Stimulated activated CD4-positive, alpha-beta T cell treated with anti-CD3 and anti-CD28 coated beads, Interleukin-12 subunit alpha, Interleukin-12 subunit beta, amount 100 ng/mL, for 24 hours (primary cell): ENCODE measurements around the gene ERC2.

Experiments
- DNase-seq, 2 experiments: peaks; one replicate each; pipeline ENCODE4 v3.0.0-alpha.2; 2020; ENCODE audit warnings: low read depth in 2 of 2

Gene ERC2

DNA sequence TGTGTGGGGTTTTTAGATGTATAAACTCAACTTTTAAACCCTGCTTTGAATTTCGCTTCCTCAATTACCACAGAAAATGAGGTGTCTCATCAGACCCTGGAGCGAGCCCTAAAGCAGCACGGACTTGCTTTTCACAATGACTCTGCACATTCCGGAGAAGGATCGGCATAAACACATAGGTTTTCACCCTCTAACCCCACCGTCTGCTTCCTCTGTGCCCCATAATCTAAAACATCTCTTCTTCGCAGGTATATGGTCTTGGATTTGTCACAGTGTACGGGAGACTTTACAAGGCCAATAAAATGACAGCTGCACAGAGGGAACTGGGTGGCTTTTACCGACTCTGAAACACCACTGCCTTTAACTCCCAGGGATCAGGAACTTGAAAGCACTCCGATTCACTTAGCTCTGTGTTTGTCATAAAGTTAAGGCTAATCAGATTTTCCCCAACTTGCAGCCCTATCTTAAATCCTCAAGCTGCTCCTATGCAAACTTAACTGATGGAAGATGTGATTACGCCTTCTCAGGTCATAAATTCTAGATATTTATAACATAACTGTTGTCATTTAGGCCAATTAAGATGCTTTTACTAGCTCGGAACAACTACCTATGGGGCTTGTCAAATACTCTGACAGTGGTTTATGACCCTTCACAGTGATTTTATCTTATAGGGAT lies 847.8 kb downstream of the ERC2 start:
- DNase-seq: no peak

- DNase-seq: no peak
Observed at GRCh38 chr3:55619046-55619808, 849.0 kb downstream of the ERC2 start.

- DNase-seq: no peak
Observed at GRCh38 chr3:55617385-55617784, 850.9 kb downstream of the ERC2 start.

DNA sequence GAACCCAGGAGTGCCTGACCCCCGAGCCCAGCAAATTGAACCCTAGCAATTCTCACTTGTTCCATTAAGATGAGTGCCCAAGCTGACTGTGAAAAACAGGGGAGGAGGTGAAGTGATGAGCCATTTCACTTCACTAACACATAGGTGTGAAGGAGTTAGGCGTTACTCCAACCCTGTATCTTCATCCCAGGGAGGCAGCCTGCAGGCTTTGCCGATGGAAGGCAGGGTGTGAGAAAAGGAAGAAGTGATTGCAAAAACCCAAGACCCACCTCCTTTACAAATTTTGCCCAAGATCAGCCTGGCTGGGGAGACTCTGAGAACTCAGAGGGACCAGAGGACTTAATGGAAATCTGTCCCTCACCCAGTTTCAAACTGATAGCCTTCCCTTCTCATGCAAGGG lies 851.5 kb downstream of the ERC2 start:
- DNase-seq: no peak

DNA sequence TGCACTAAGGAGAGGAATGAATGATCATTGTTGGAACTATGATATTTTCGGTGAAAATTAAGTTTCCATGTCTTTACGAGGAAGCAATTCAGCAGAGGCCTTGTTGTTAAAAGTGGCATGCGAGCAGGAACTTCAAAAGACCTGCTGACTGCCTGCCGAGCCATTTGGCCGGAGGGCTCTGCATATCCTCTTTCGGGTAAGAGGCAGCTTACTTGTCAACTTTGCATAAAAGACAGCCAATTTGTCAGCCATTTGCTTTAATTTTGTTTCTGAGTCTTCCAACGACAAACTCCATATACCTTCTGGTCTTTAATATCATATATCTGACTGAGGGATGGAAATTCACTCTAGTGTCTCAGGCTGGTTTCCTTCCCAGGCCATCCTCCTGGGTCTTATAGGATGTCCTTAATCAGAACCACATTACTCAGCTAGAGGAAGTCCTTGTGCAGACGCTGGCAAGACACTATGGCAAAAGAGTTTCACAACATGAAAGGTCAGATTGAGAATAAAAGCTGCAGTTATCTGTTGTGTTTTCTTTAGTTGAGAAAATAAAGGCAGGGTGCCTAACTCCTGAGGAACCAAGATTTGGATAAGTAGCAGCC lies 852.5 kb downstream of the ERC2 start:
- no peak for DNase-seq

DNA sequence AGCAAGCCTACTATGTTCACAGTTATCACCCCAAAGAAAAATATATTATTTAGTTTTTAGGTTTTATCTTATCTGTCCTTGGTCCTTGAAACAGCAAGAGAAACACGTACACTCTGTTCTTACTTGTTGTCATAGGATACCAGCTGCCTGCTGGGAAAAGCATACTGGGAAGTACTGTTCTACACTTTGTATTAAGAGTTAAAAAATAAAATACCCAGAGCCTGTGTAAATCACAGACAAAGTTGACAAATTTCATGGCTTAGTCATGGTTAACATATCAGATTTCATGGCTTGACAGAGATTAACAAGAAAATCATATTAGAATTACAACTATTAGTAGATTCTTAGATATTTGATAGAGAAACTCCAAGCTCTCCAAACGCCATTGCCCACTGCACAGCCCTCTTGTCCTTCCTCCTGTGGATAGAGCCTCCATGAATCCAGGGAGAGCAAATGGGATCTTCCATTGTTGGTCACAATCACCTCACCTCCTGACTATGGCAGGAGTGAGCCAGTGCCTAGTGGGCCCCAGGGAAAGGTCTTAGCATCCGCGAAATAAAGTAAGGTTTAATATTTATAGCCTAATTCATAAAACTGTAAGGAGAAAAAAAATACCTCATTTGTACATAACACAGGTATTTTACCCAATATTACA lies 853.1 kb downstream of the ERC2 start:
- DNase-seq: no peak

DNA sequence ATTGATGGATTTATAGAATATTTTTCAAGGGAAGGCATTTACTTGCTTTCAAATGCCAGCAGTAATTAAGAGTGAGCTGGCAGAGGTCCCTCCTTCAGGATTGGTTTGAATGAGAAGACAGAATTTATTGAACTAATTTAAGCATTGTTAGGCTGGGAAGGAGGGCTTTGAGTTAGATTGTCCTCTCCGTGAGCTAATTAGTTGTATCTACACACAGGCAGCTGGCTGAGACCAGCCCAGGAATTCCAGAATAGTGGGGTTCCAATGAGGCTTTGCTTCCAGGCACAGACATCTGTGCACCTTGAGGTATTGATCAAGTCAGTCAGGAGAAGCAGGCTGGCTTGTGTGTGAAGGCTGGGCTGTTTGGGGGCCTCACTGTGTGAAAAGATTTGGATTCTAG lies 857.1 kb downstream of the ERC2 start:
- DNase-seq: no peak

DNA sequence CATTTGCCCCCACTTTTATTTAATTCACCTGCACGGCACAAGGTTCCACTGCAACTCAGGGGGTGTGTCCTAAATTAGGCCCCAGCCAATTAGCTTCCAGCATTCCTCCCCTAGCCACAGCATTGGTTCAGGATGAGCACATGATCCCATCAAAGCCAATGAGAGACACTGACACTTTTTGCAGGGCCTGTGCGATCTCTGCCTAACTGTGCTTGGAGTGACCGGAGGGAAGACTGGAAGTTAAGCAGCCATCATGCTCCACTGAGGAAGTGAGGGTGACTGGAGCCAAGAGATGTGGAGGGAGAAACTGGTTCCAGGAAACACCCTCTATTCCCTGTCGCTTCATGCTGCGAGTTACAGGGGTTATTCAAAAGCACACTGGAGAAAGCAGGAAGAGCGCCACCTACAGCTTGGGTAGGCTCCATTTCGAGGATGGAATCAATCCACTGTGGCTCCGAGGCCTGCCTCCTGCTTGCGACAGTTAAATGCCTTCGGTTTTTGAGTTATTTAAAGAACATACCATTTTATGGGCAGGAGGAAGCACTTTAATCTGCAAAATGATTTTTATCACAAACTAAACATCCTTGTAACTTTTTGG lies 858.9 kb downstream of the ERC2 start:
- no peak for DNase-seq

GRCh38 chr3:55608301-55608937 lies 859.8 kb downstream of the ERC2 start:
- no peak for DNase-seq

DNA sequence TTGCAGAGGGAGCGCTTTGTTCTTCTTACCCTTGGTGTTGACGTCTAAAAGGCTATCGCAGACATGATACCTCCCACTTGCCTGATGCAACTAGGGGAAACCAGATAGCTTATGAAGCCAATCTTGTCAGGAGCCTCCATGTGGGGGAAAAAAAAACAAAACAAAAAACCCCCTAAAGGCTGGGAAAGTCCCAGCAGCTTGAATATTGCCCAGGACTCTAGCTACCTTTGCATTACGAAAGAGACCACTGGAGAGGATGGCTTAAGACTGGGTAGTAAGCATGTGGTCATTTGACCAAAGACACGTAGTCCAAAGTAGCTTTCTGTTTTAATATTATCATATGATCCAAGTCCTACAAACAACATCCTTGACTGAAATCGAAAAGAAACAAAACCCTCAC lies 860.4 kb downstream of the ERC2 start:
- no peak for DNase-seq

DNA sequence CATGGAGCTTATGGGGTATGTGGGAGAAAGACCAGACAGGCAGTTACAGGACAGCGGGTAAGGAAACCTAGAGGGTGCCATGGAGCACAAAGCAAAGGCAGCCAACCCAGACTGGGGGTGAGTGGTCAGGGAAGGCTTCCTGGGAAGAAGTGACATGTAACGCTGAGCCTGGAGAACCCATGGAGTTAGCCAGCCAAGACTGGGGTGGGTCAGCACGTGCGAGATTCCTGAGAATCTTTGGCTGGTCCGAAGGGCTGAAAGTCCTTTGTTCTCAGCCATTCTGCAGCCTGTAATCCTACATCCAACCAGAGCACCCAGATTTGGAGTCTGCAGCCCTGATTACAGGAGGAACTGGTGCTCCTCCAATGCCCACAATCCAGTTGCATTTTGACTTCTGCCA lies 861.1 kb downstream of the ERC2 start:
- DNase-seq: no peak

DNA sequence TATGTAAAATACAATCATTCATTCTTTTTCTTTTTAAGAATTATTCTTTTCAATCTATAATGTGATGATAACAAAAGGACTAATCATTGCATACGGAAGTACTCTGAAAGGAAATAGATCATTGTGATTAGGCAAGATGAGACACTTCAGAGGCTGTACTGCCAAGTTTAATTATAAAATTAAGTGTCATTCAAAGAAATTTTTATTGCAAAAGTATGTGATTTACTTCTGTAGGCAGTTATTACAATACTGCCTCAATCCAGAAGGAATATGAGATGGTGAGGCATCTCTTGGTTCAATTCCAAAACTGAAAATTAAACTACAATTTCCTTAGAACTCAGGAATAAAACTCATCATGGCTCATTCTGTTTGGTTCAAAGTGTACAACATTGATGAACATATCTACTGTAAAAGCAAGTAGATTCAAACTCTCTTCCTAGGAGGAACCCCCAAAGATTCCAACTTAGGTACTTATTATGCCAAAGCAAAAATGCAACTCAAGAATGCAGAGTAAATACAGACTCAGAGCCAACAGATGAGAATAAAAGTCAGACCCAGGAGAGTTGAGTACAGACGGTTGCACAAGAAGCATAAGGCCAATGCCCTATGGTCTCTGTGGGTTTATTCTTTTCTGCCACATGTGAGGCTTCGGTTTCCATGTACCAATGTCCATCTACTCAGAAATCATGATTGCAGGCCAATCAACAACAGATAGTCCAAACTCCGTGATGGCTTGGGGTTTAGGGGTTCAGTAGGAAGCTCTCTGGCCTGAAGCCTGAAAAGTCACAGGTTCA lies 862.6 kb downstream of the ERC2 start:
- no peak for DNase-seq

GRCh38 chr3:55604846-55605245 lies 863.4 kb downstream of the ERC2 start:
- DNase-seq: no peak

DNA sequence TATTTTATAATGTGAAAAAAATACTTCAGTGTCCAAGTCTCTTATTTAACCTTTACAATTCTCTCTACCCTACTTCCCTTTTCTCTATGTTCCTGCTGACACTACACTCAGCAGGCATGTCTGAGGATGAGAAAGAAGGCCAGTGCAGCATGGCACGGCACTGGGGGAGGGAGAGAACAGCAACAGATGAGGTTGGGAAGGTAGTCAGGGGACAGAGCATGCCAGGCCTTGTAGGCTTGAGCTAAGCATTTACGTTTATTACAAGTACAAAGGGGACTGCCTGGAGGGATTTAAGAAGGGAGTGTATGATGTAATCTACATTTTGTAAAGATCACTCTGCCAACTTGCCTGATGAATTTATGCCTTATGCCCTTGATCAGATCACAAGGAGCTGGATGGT lies 863.9 kb downstream of the ERC2 start:
- DNase-seq: no peak

DNA sequence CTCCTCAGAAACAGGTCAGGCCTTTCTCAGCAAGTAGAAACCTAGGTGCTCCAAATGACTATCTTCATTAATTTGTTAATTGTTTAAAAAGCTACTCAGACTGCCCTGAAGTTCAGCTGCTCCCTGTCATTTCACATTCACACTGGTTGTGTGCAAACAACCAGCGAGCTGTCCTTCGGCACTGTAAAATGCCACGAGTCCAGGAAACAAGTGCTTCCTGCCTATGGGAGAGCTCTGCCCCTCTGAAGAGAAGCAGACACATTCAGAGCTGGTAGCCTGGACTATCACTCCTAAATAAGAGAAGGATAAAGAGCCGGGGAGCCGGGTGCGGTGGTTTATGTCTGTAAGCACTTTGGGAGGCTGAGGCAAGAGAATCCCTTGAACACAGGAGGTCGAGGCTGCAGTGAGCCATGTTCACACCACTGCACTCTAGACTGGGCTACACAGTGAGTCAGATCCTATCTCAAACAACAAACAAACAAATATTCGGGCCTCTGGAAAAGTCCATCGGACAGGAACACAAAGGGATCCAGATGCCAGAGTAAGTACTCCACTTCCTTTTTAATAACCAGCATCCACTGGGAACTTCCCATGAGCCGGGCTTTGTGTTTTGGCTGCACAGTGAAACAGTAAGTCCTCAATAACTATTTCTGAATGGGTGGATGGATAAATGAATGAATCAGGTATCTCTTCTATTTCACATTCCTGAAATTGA lies 866.7 kb downstream of the ERC2 start:
- DNase-seq: no peak

DNA sequence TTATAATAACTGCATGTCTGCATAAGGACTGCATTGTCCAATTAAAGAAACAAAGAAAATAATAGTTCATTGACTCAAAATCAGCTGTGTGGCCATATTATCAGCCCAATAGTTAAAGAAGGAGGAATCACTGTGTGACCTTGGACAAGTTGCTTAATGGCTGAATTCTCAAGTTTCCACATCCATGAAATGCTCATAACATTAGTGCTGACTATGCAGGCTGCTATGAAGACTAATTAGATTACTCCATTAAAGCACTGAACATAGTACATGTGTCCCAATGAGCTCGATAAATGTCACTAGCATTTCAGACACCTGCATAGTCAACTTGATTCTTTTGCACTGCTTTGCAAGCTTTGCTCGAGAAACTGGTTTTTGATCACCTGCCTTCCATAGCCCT lies 870.0 kb downstream of the ERC2 start:
- DNase-seq: no peak

DNA sequence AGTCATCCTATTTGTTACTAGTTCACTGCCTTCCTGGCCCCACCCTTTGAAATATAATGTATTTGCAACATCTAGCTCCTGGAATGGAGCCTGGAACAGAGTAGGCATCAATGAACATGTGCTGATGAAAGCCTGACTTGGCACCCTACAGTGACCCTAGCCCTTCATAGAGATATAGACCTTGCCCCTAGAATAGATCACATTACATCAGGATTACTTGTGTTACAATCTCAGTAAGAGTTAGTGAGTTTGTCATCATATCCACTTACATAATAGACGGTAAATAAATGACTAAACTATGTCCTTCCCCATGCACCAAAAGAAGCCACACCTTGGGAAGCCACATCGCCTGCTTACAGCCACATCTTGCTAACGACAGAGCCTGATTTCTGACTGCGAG lies 870.6 kb downstream of the ERC2 start:
- DNase-seq: no peak

DNA sequence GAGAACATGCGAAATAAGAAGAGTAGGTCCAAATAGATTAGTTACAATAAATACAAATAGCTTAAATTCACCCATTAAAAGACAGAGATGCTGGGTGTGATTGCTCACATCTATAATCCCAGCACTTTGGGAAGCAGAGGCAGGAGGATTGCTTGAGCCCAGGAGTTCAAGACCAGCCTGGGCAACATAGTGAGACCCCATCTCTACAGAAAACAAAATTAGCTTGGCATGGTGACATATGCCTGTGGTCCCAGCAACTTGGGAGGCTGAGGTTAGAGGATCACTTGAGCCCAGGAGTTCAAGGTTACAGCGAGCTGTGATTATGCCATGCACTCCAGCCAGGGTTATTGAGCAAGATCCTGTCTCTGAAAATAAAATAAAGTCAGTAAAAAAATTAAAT lies 872.1 kb downstream of the ERC2 start:
- DNase-seq: no peak

GRCh38 chr3:55595420-55595819 lies 872.8 kb downstream of the ERC2 start:
- DNase-seq: no peak

DNA sequence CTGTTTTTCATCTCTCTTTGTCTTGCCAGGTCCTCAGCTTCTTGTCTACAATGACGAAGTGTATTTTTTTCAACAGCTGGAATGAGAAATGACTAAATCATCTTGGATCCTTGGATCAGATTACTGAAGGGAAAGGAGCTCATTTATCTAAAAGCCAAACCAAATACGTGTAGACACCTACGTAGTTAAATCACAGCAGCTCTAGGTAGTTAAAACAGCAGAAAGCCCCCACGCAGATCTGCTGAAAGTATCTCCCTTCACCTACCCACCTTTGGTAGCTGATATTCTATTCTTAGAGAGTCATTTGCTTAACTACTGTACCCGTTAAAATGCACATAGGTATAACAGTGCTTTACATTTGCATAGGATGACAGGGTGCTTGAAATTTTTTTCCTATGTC lies 875.7 kb downstream of the ERC2 start:
- no peak for DNase-seq
